ENCODE measurements around the gene MRPS2. TPM values are rescaled to one million over a fixed set of nuclear protein-coding genes. Genes with fewer than 3 reads are reported as not detected.

MRPS2 gene
- total RNA-seq, 1 experiment from 2014 or later = 81.0 TPM

DNA sequence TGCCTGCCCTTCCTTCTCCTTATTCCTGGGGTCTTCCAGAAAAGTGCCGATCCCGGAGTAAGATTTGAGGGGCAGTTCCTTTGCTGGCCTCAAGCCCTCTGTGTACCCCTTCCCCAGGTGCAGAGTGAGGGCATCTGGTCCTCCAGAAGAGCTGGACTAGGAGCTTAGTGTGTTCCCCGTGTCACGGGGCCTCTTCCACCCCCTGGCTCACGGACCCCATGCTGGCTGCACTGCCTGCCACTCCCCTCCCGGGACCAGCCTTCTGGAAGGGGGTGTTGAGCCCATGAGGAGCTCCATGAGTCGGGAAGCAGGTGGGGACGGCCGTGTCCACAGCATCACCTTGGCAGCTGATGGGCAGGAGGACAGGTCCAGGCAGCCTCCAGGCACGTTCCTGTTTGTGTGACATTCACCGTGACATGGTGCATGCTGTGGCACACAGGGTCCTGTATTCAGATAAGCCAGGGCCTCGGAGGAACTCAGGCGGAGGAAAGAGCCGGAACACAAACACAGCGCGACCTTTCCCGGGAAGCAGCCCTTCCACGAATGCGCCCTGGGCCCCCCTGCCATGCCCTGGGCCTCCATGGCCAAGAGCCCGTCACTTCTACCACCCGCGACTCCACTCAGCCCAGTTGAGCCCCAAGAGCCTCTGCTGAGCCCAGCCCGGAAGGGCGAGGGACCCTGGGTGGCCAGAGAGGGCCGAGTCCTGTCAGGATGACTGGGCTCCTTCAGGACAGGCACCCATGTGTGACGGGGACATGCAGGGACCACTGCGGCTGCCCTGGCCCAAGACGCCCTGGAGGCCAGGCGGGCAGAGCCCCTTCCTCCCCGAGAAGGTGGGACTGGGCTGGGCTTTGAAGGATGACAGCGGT, 14.8 kb downstream of the MRPS2 start:
- TF ChIP-seq CTCF (conservative IDR thresholded peaks at IDR 0.05) = no peak
- Histone ChIP-seq H4K8ac (replicated peaks; ENCODE audit: insufficient read length, low read depth, low read length) (no peak overlapping the region), H3K79me2 (ENCODE audit: insufficient read depth, low read length) (no peaks in the 10 kb centered on the region), H3K27ac (ENCODE audit: insufficient read length, low read depth, low read length) (no peak overlapping the region), H3K23me2 (ENCODE audit: insufficient read length, low read depth, low read length, poor library complexity, severe bottlenecking) (no peaks in the 10 kb centered on the region), H2AK5ac (ENCODE audit: insufficient read length, low read length) (no peak overlapping the region), H3K23ac (ENCODE audit: insufficient read length, low read depth, low read length) (no peak overlapping the region), H2BK12ac (ENCODE audit: insufficient read length, low read depth, low read length) (no peak overlapping the region), H2AFZ (ENCODE audit: low read length) (no peak overlapping the region), H4K20me1 (ENCODE audit: control insufficient read depth, insufficient read depth, insufficient read length) (no peaks in the 10 kb centered on the region), H2BK15ac (ENCODE audit: low read depth, low read length) (no peak overlapping the region; the same call in 1 of the 2 replicates), H3K79me1 (ENCODE audit: insufficient read depth, low read depth, low read length, poor library complexity, severe bottlenecking) (no peaks in the 10 kb centered on the region), H3K4me1 (ENCODE audit: insufficient read depth, low read length) (0 out of 2 replicates have a peak, but pooled peaks cover 2% of the 10 kb centered on the region), H4K5ac (ENCODE audit: insufficient read length, low read depth, low read length) (no peak overlapping the region), H3K9ac (ENCODE audit: extremely low read depth, insufficient read length, low read length) (no peak overlapping the region), H3T11ph (ENCODE audit: low read length) (no peak overlapping the region), H4K91ac (ENCODE audit: insufficient read length, low read depth, low read length) (no peak overlapping the region), H3K4me2 (ENCODE audit: insufficient read depth, insufficient read length, low read length) (no peak overlapping the region), H3K18ac (ENCODE audit: insufficient read length, low read depth, low read length) (no peak overlapping the region), H2BK20ac (ENCODE audit: low read depth, low read length, poor library complexity, severe bottlenecking) (no peak overlapping the region), H3K4ac (ENCODE audit: low read depth, low read length) (no peak overlapping the region), H3K56ac (ENCODE audit: insufficient read length, low read depth, low read length) (no peak overlapping the region), H2BK120ac (ENCODE audit: low read depth, low read length, poor library complexity, severe bottlenecking) (no peak overlapping the region), H3K27me3 (ENCODE audit: insufficient read depth, low read length) (no peaks in the 10 kb centered on the region), H2BK5ac (ENCODE audit: insufficient read length, low read length) (no peak overlapping the region), H3K9me3 (ENCODE audit: control insufficient read depth, low read depth, low read length) (no peaks in the 10 kb centered on the region), H3K14ac (ENCODE audit: insufficient read depth, low read length) (no peak overlapping the region)
- Mint-ChIP-seq H3K4me3 (no peak overlapping the region), H3K36me3 (ENCODE audit: insufficient read depth in 1 of 3, low read depth in 3 of 3) (no peaks in the 10 kb centered on the region), H3K9me3 (peaks cover 0 to 5% of the 10 kb centered on the region in 2 experiments; a peak in 2 of 5 replicates), H3K27ac (no peak overlapping the region), H3K4me1 (peaks cover 3 to 11% of the 10 kb centered on the region in 2 experiments; a peak in 1 of 4 replicates), H3K27me3 (ENCODE audit: low read depth) (no peaks in the 10 kb centered on the region)
- peak; percentile 23 for DNase-seq
- WGBS (ENCODE audit: extremely low coverage, insufficient read length, low lambda C conversion rate) = no CpG with 5 or more reads among the region's 31 CpGs

All from H9 (cell line).